Small intestine (tissue), 7 donors: ENCODE data around the gene P2RX6. TPM values are rescaled to one million over a fixed set of nuclear protein-coding genes. Genes with fewer than 3 reads are reported as not detected.

ENCODE experiments used
- DNase-seq, 2 donors: peaks; one replicate each; pipeline versions ENCODE4 v3.0.0 to v3.0.0-alpha.2; 2013
- FAIRE-seq: peaks from 2 replicates; lab custom pipeline; 2012; peaks lifted over from hg19 to GRCh38; lab: Jason Lieb, UNC
- H3K27ac ChIP-seq, 3 donors: one replicate each; pipeline ENCODE4 v1.5.1; 2013; ENCODE audit warnings: low read length in 2 of 3, mild to moderate bottlenecking in 2 of 3, control low read depth in 1 of 3, inconsistent platforms in 1 of 3, low read depth in 1 of 3, moderate library complexity in 1 of 3
- H3K27me3 ChIP-seq, 3 donors: one replicate each; pipeline ENCODE4 v1.6.1; 2013; ENCODE audit warnings: low read length in 3 of 3, inconsistent platforms in 1 of 3; ENCODE audit not compliant: control insufficient read depth in 3 of 3, insufficient read depth in 3 of 3
- H3K36me3 ChIP-seq, 3 donors: one replicate each; pipeline ENCODE4 v1.6.1; 2013; ENCODE audit warnings: low read length in 3 of 3, inconsistent platforms in 1 of 3, low read depth in 1 of 3, mild to moderate bottlenecking in 1 of 3, moderate library complexity in 1 of 3; ENCODE audit not compliant: control insufficient read depth in 3 of 3, insufficient read depth in 2 of 3
- H3K4me1 ChIP-seq, 3 donors: one replicate each; pipeline ENCODE4 v1.6.1; 2013; ENCODE audit warnings: low read length in 2 of 3, inconsistent platforms in 1 of 3, low read depth in 1 of 3, mild to moderate bottlenecking in 1 of 3, moderate library complexity in 1 of 3; ENCODE audit not compliant: control insufficient read depth in 3 of 3, insufficient read depth in 2 of 3
- H3K4me3 ChIP-seq, 3 donors: one replicate each; pipeline ENCODE4 v1.5.1; 2013; ENCODE audit warnings: low read length in 3 of 3, control low read depth in 1 of 3, inconsistent platforms in 1 of 3, low read depth in 1 of 3, mild to moderate bottlenecking in 1 of 3, moderate library complexity in 1 of 3
- H3K9me3 ChIP-seq, 2 donors: one replicate each; pipeline ENCODE4 v1.6.1; 2013; ENCODE audit warnings: low read depth in 1 of 2, low read length in 1 of 2; ENCODE audit not compliant: control insufficient read depth in 2 of 2, insufficient read depth in 1 of 2
- WGBS, 3 donors: extraction: QIAGEN DNeasy Blood & Tissue Kit; methylation state at CpG; one replicate each; pipeline ENCODE4 v1.1.7; 2013; 5-methylcytosine and 5-hydroxymethylcytosine counted together
- polyA plus RNA-seq, 4 donors: library from polyadenylated mRNA; stranded (reverse) in 3 of 4; unstranded in 1 of 4; fragments of 200-250 nt in 3 of 4; fragments of 120-200 nt in 1 of 4; gene quantifications; one replicate each; pipeline versions ENCODE4 v1.2.1 to v1.2.3, GENCODE V29; 2013
- donor health status: healthy with polysubstance abuse.
- donor health status: control.
- donor health status: control.
- donor health status: Bipolar disorder and iron deficiency.
- donor health status: healthy.

The P2RX6 gene
- polyA plus RNA-seq, 4 donors = 0.62 to 0.84 TPM; not detected in 2

- no peak for DNase-seq
- FAIRE-seq = no peak
- Histone ChIP-seq H3K27me3 (peaks cover 0 to 3% (median 0%) of the 10 kb centered on the region in 3 donors), H3K4me1 (peaks cover 3 to 18% (median 8%) of the 10 kb centered on the region in 3 donors), H3K27ac (no peak overlapping the region), H3K9me3 (no peaks in the 10 kb centered on the region), H3K36me3 (no peaks in the 10 kb centered on the region), H3K4me3 (no peak overlapping the region)
- 64 to 76% (median 67%) methylated on average over 14 of the region's 14 CpGs for WGBS, 3 donors
Measured at GRCh38 chr22:21012446-21013407, 2.2 kb upstream of the P2RX6 start.

- FAIRE-seq (no peak), DNase-seq (no peak)
- Histone ChIP-seq H3K27me3 (peaks cover 0 to 3% (median 0%) of the 10 kb centered on the region in 3 donors), H3K27ac (peak overlapping the region in 2 of 3 donors; percentile 62 to 68), H3K4me3 (peak overlapping the region in 2 of 3 donors; percentile 12 to 53), H3K4me1 (peaks cover 3 to 18% (median 8%) of the 10 kb centered on the region in 3 donors), H3K9me3 (no peaks in the 10 kb centered on the region), H3K36me3 (no peaks in the 10 kb centered on the region)
- WGBS, 3 donors = 10 to 17% (median 12%) methylated on average over 23 to 24 of the region's 24 CpGs
Measured at GRCh38 chr22:21013657-21014201, 1.2 kb upstream of the P2RX6 start.

GRCh38 chr22:21014202-21014725, 701 bp upstream of the P2RX6 start:
- peak overlapping the region in 2 of 3 donors; percentile 12 to 53 for H3K4me3 ChIP-seq
- H3K27me3 ChIP-seq = peaks cover 0 to 3% (median 0%) of the 10 kb centered on the region in 3 donors
- H3K27ac ChIP-seq = peak overlapping the region in 2 of 3 donors; percentile 62 to 68
- no peaks in the 10 kb centered on the region for H3K9me3 ChIP-seq
- DNase-seq (peak; percentile 53 to 87), FAIRE-seq (no peak)
- no peaks in the 10 kb centered on the region for H3K36me3 ChIP-seq
- H3K4me1 ChIP-seq = peaks cover 3 to 18% (median 8%) of the 10 kb centered on the region in 3 donors
- WGBS, 3 donors = 1% methylated on average over 40 of the region's 40 CpGs

- WGBS, 3 donors = 65 to 72% (median 71%) methylated on average over 9 to 10 of the region's 10 CpGs
- Histone ChIP-seq H3K4me3 (no peak overlapping the region), H3K4me1 (peaks cover 3 to 18% (median 8%) of the 10 kb centered on the region in 3 donors), H3K9me3 (no peaks in the 10 kb centered on the region), H3K36me3 (no peaks in the 10 kb centered on the region), H3K27ac (peak overlapping the region in 1 of 3 donors; percentile 66), H3K27me3 (peaks cover 0 to 3% (median 0%) of the 10 kb centered on the region in 3 donors)
- DNase-seq (no peak), FAIRE-seq (no peak)
Measured at GRCh38 chr22:21015466-21016006, 571 bp downstream of the P2RX6 start.

DNA sequence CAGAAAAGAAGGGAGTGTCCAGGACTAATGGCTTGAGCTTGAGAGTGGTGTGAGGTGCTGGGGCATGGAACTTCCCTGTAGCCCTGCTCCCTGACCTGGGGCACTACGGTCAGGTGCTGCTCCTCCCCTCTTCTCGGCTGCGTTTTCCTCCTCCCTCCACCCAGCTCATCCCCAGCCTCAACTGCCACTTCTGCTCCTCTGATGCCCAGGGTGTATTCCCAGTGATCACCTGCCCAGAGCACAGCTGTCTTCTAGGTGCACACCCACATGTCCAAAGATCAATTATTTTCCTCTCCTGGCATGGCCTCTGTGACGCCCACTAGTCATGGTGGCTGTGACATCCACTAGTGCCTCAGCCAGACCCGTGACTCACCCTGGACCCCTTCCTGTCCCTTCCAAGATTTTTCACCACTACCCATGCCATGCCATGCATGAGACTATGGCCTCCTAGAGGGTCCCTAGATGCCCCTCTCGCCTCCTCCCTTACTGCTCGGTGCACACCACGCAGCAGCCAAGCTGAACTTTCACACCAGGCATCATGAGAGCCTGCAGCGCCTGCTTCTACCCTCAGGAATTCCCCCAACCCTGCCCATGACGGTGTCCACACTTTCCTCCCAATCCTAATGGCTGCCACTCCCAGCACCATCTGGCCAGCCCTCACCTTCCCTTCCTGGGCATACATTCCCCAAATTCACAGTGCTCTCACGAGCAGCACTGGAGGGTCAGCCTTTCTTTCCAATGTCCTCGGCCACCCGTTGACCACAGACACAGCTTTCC, 1.9 kb downstream of the P2RX6 start:
- peaks cover 3 to 18% (median 8%) of the 10 kb centered on the region in 3 donors for H3K4me1 ChIP-seq
- FAIRE-seq (no peak), DNase-seq (peak in 1 of 2 donors; percentile 45)
- 54 to 79% (median 61%) methylated on average over 13 of the region's 13 CpGs for WGBS, 3 donors
- H3K4me3 ChIP-seq = no peak overlapping the region
- H3K9me3 ChIP-seq = no peaks in the 10 kb centered on the region
- peaks cover 0 to 3% (median 0%) of the 10 kb centered on the region in 3 donors for H3K27me3 ChIP-seq
- no peak overlapping the region for H3K27ac ChIP-seq
- H3K36me3 ChIP-seq = no peaks in the 10 kb centered on the region

- Histone ChIP-seq H3K4me3 (no peak overlapping the region), H3K4me1 (peaks cover 3 to 18% (median 8%) of the 10 kb centered on the region in 3 donors), H3K36me3 (no peaks in the 10 kb centered on the region), H3K27me3 (peaks cover 0 to 3% (median 0%) of the 10 kb centered on the region in 3 donors), H3K9me3 (no peaks in the 10 kb centered on the region), H3K27ac (no peak overlapping the region)
- FAIRE-seq (no peak), DNase-seq (no peak)
- 89 to 94% (median 92%) methylated on average over 4 of the region's 4 CpGs for WGBS, 3 donors
Measured at GRCh38 chr22:21018314-21018713, 3.3 kb downstream of the P2RX6 start.

DNA sequence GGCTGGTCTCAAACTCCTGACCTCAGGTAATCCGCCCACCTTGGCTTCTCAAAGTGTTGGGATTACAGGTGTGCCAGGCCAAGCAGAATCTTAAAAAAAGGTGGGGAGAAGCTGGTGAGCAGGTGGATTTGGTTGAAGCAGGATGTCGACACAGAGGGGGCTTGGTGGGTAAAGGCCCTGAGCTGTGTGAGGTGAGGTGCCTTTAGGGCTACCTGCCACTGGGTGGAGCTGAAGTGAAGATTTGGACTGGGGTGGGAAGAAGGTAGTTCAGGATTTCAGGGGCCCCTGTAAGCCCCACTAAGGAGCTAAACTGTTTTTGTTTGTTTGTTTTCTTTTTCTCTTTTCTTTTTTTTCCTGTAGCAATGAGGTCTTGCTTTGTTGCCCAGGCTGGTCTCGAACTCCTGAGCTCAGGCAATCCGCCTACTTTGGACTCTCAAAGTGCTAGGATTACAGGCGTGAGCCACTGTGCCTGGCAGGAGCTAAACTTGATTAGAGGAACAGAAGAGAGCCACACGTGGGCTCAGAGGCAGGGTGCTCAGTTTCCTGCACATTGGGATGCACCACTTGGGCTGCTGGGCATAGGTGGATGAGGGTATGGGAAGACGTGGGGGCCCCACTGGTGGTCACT, 6.0 kb downstream of the P2RX6 start:
- FAIRE-seq = no peak
- WGBS, 3 donors = 48 to 61% (median 53%) methylated on average over 7 of the region's 7 CpGs

More for the DNA sequence above, 6.0 kb downstream of the P2RX6 start:
- peaks cover 0 to 2% (median 0%) of the 10 kb centered on the region in 3 donors for H3K4me1 ChIP-seq
- no peak for DNase-seq
- H3K36me3 ChIP-seq = no peaks in the 10 kb centered on the region
- no peaks in the 10 kb centered on the region for H3K27me3 ChIP-seq
- no peak overlapping the region for H3K4me3 ChIP-seq
- H3K9me3 ChIP-seq = no peaks in the 10 kb centered on the region
- no peak overlapping the region for H3K27ac ChIP-seq
